Gastroesophageal sphincter (tissue), 3 donors: ENCODE data around the gene ZGPAT.

Source experiments
- CTCF ChIP-seq, 4 experiments: fragments of 200-600 bp in 2 of 4; fragments of 450-650 bp in 2 of 4; sonication (generic) in 1 of 4; IDR thresholded peaks; one replicate each; pipeline ENCODE4 v1.5.1; 2017 to 2019; ENCODE audit warnings: antibody characterized with exemption in 4 of 4, mild to moderate bottlenecking in 2 of 4, moderate library complexity in 2 of 4
- EP300 ChIP-seq: sonication (generic); formaldehyde crosslinking; IDR thresholded peaks from one replicate; pipeline ENCODE4 v1.6.1; 2017; ENCODE audit warnings: antibody characterized with exemption, mild to moderate bottlenecking
- POLR2A ChIP-seq, 2 donors: fragments of 450-650 bp; IDR thresholded peaks; one replicate each; pipeline ENCODE4 v1.6.1; 2017; ENCODE audit warnings: antibody characterized with exemption in 2 of 2, mild to moderate bottlenecking in 2 of 2, moderate library complexity in 1 of 2

- no peak for TF ChIP-seq CTCF (IDR thresholded peaks at IDR 0.05)
- TF ChIP-seq EP300: no peak
- no peak for TF ChIP-seq POLR2A (IDR thresholded peaks at IDR 0.05)
Observed at GRCh38 chr20:63768591-63769515, 61.0 kb downstream of the ZGPAT start.
